IgD-negative memory B cell (primary cell): ENCODE measurements around the gene CCDC70. TPM values are rescaled to one million over a fixed set of nuclear protein-coding genes. Genes with fewer than 3 reads are reported as not detected.
"Not testable (repeated sequence)": the region's sequence is repeated elsewhere in the genome, so short reads cannot be mapped to it uniquely, and the experiment has no call there.

ENCODE experiments used
- H3K27ac Mint-ChIP-seq, 3 donors: one replicate each; pipeline ENCODE4 v1.8.0; 2020 to 2022; ENCODE audit warnings: mild to moderate bottlenecking in 3 of 3, mixed read lengths in 3 of 3, moderate library complexity in 1 of 3
- H3K27me3 Mint-ChIP-seq: one replicate; pipeline ENCODE4 v1.8.0; 2021; ENCODE audit warnings: mixed read lengths
- H3K36me3 Mint-ChIP-seq: one replicate; pipeline ENCODE4 v1.8.0; 2020; ENCODE audit warnings: mild to moderate bottlenecking, mixed read lengths
- H3K4me1 Mint-ChIP-seq, 3 donors: one replicate each; pipeline ENCODE4 v1.8.0; 2020 to 2022; ENCODE audit warnings: mixed read lengths in 3 of 3, mild to moderate bottlenecking in 1 of 3
- H3K4me3 Mint-ChIP-seq, 4 donors: one replicate each; pipeline ENCODE4 v1.8.0; 2020 to 2022; ENCODE audit warnings: mild to moderate bottlenecking in 4 of 4, mixed read lengths in 4 of 4, moderate library complexity in 3 of 4
- H3K9me3 Mint-ChIP-seq, 3 donors: one replicate each; pipeline ENCODE4 v1.8.0; 2020 to 2021; ENCODE audit warnings: mixed read lengths in 3 of 3, mild to moderate bottlenecking in 1 of 3
- polyA plus RNA-seq: library from polyadenylated mRNA; unstranded; fragments of 300-500 nt; fragmentation: Illumina TruSeq; gene quantifications from one replicate; pipeline ENCODE4 v1.2.3, GENCODE V29; 2021

Gene CCDC70
- polyA plus RNA-seq, 1 donor from 2014 or later, result not detected

DNA sequence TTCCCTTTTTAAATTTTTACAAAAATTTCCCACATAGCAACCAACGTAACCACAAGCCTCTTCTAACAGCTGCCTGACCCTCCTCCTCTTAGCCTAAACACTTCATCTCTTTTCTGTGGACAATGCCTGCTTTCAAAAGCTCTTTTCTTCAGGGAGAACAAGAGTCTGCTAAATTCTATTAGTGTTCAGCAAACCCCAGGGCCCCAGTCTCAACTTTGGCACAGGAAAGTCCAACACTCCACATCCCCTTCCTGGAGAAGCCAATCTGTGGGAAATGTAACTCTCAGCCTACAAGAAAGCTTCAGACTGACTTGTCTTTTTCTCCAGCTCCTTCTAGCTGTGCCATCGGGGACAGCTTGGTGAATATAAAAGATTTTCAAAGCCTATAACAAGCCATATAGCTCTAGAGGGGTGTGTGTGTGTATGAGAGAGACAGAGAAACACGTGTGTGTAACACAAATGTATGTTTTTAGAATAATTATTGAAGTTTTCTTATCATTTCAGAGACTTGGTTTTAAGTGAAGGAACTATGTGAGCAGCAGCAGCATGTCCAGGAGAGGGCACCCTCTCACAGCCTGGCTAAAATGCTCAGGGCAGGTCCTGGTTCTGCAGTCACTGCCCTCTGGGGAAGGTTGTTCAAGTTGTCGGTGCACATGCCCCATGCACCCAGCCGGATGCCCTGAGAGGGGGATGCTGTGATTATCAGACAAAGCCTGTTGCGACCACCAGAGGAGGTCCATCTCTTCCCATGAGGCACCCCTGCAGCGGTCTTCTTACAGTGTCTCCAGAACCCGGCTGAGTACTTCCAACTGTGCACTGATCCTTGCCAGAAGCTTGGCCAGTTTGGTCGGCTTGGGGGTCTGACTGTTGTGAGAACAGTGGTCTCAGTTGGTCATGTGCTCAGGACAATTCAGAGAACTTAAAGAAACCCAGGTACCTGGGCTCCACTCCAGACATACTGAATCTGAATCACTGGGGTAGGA lies 34.4 kb downstream of the CCDC70 start:
- Mint-ChIP-seq H3K4me3 (peak overlapping the region in 1 of 4 donors; percentile 20), H3K4me1 (no peaks in the 10 kb centered on the region), H3K27ac (peak overlapping the region in 1 of 3 donors; percentile 71), H3K9me3 (no peaks in the 10 kb centered on the region), H3K27me3 (peaks cover 17% of the 10 kb centered on the region), H3K36me3 (no peaks in the 10 kb centered on the region)

DNA sequence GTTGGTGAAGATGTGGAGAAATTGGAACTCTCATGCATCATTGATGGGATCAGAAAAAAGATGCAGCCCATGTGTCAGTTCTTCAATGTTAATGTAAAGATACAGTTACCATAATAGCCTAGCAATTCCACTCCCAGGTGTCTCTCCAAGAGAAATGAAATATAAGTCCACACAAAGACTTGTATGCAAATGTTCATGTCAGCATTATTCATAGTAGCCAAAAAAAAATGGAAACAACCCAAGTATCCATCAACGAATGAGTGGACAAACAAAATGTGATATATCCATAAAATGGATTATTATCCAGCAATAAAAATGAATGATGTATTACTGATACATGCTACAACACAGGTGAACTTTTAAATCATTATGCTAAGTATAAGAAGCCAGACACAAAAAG lies 38.7 kb downstream of the CCDC70 start:
- H3K27me3 Mint-ChIP-seq, result peaks cover 9% of the 10 kb centered on the region
- H3K4me1 Mint-ChIP-seq, result peaks cover 0 to 5% (median 4%) of the 10 kb centered on the region in 3 donors
- H3K27ac Mint-ChIP-seq, result no peak overlapping the region
- no peak overlapping the region for H3K4me3 Mint-ChIP-seq
- no peaks in the 10 kb centered on the region for H3K36me3 Mint-ChIP-seq
- H3K9me3 Mint-ChIP-seq, result no peaks in the 10 kb centered on the region

GRCh38 chr13:51902776-51903175 lies 41.0 kb downstream of the CCDC70 start:
- H3K4me1 Mint-ChIP-seq, result peaks cover 0 to 6% (median 5%) of the 10 kb centered on the region in 3 donors
- H3K27ac Mint-ChIP-seq, result no peak overlapping the region
- no peak overlapping the region for H3K4me3 Mint-ChIP-seq
- peaks cover 4% of the 10 kb centered on the region for H3K27me3 Mint-ChIP-seq
- H3K36me3 Mint-ChIP-seq, result no peaks in the 10 kb centered on the region
- no peaks in the 10 kb centered on the region for H3K9me3 Mint-ChIP-seq

DNA sequence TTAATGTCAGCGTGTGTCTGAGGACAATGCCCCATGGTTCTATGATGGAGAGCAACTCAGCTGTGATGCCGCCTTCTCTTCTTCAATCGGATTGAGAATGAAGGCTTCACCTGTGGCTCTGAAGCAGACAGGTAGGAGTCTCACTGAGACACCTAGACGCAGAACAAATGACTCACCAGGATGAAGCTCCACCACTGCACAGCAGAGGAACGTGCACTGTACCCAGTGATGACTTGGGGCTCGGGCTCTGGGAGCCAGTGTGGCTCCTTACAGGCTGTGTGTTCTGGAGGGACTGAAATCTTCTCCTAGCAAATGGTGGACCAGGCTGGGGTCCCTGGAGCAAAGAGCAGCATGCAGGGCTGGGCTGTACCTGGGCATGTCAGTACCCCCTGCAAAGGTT lies 44.0 kb downstream of the CCDC70 start:
- H3K4me3 Mint-ChIP-seq, result no peak overlapping the region

GRCh38 chr13:51906581-51906980 lies 44.8 kb downstream of the CCDC70 start:
- no peak overlapping the region for H3K4me3 Mint-ChIP-seq
- H3K36me3 Mint-ChIP-seq, result no peaks in the 10 kb centered on the region
- H3K27me3 Mint-ChIP-seq, result peaks cover 3% of the 10 kb centered on the region
- H3K27ac Mint-ChIP-seq, result no peak overlapping the region
- no peaks in the 10 kb centered on the region for H3K9me3 Mint-ChIP-seq
- peaks cover 14 to 15% (median 15%) of the 10 kb centered on the region in 3 donors for H3K4me1 Mint-ChIP-seq

More for the DNA sequence above, 44.0 kb downstream of the CCDC70 start:
- Mint-ChIP-seq H3K36me3 (no peaks in the 10 kb centered on the region), H3K4me1 (peaks cover 14 to 15% (median 15%) of the 10 kb centered on the region in 3 donors), H3K9me3 (no peaks in the 10 kb centered on the region), H3K27me3 (peaks cover 4% of the 10 kb centered on the region), H3K27ac (no peak overlapping the region)

GRCh38 chr13:51907040-51907732 lies 45.4 kb downstream of the CCDC70 start:
- no peak overlapping the region for H3K4me3 Mint-ChIP-seq
- H3K4me1 Mint-ChIP-seq, result peaks cover 14 to 17% (median 15%) of the 10 kb centered on the region in 3 donors
- H3K9me3 Mint-ChIP-seq, result no peaks in the 10 kb centered on the region
- H3K27me3 Mint-ChIP-seq, result peaks cover 1% of the 10 kb centered on the region
- no peak overlapping the region for H3K27ac Mint-ChIP-seq
- H3K36me3 Mint-ChIP-seq, result no peaks in the 10 kb centered on the region

GRCh38 chr13:51909265-51909664 lies 47.5 kb downstream of the CCDC70 start:
- not testable (repeated sequence) for H3K27ac Mint-ChIP-seq, H3K27me3 Mint-ChIP-seq, H3K9me3 Mint-ChIP-seq, H3K36me3 Mint-ChIP-seq
- H3K4me3 Mint-ChIP-seq, result peak overlapping the region in 1 of 4 donors; percentile 63
- H3K4me1 Mint-ChIP-seq, result peaks cover 14 to 15% (median 15%) of the 10 kb centered on the region in 3 donors

DNA sequence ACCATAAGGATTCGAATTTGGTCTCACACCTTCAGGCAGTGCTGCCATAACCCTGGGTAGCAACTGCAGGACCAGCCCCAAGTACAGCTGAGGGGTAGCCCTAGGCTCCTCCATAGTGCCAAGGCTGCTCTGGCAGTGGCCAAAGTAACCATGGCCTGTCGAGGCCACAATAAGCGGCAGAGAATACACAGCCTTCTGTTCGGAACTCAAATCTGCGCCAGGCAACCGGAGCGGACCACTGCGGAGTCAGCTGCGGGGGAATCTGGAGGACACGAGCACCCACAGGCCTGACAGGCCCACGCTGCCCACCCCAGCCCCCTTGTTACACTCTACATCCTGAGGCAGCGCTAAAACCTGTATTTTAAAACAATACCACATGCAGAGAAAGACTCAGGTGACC lies 48.7 kb downstream of the CCDC70 start:
- Mint-ChIP-seq H3K4me3 (no peak overlapping the region), H3K9me3 (no peaks in the 10 kb centered on the region), H3K27ac (no peak overlapping the region), H3K27me3 (no peaks in the 10 kb centered on the region), H3K4me1 (peaks cover 14 to 15% (median 15%) of the 10 kb centered on the region in 3 donors), H3K36me3 (no peaks in the 10 kb centered on the region)

DNA sequence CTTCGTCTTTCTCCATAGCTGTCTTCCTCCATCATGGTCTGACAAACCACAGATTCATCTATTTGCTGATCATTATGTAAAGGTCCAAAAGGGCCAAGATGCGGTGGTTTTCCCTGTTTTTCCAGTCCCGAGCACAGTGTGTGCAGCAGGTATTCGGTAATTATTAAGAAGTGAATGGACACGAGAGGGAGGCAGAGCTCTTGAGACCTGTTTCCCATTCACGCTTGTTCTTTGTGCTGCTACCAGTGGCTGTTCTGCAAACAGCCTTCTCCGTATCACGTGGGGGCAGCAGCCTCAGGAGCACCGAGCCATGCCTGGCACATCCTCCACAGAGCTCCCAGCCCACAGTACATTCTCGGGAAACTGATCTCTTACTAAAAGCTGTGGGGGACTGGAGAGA lies 50.3 kb downstream of the CCDC70 start:
- H3K27ac Mint-ChIP-seq, result no peak overlapping the region
- no peaks in the 10 kb centered on the region for H3K36me3 Mint-ChIP-seq
- H3K4me3 Mint-ChIP-seq, result no peak overlapping the region
- peaks cover 14 to 15% (median 15%) of the 10 kb centered on the region in 3 donors for H3K4me1 Mint-ChIP-seq
- peaks cover 6% of the 10 kb centered on the region for H3K27me3 Mint-ChIP-seq
- H3K9me3 Mint-ChIP-seq, result no peaks in the 10 kb centered on the region

DNA sequence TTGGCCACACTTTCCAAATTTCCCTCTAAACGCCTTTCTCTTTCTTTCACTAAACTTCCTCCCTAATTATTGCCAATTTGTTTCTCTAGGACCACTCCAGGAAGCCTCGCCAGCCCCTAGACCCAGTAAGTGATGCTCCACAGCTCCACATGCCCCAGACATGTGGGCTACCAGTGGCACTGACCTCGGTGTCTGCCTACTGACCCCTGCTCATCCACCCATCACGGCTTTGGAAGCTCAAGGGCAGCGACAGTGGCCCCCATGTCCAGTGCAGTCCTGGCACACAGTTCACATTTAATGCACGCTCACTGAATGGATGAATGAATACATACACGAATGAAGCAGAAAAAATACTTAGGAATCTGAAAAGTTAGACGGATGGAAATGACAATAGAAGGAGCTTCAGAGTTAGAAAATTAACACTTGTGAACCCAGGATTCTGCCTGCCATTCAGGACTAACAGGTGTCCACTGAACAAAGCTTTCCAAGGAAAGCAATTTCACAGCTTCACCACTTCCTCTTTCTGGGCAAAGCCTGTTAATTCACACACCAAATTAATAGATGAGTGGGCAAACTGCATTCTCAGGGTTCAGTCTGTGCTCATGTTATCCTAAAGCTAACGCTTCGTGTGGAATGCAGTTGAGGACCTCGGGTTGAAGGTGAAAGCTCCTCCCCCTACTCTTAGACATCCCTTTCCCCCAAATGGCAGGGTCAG lies 50.9 kb downstream of the CCDC70 start:
- no peaks in the 10 kb centered on the region for H3K36me3 Mint-ChIP-seq
- no peaks in the 10 kb centered on the region for H3K9me3 Mint-ChIP-seq
- no peak overlapping the region for H3K27ac Mint-ChIP-seq
- peaks cover 6% of the 10 kb centered on the region for H3K27me3 Mint-ChIP-seq
- H3K4me1 Mint-ChIP-seq, result peaks cover 13 to 15% (median 14%) of the 10 kb centered on the region in 3 donors
- peak overlapping the region in 1 of 4 donors; percentile 10 for H3K4me3 Mint-ChIP-seq

GRCh38 chr13:51913421-51914136 lies 51.8 kb downstream of the CCDC70 start:
- H3K9me3 Mint-ChIP-seq, result no peaks in the 10 kb centered on the region
- no peak overlapping the region for H3K4me3 Mint-ChIP-seq
- no peak overlapping the region for H3K27ac Mint-ChIP-seq
- H3K27me3 Mint-ChIP-seq, result peaks cover 6% of the 10 kb centered on the region
- no peaks in the 10 kb centered on the region for H3K36me3 Mint-ChIP-seq
- peaks cover 13 to 15% (median 14%) of the 10 kb centered on the region in 3 donors for H3K4me1 Mint-ChIP-seq

DNA sequence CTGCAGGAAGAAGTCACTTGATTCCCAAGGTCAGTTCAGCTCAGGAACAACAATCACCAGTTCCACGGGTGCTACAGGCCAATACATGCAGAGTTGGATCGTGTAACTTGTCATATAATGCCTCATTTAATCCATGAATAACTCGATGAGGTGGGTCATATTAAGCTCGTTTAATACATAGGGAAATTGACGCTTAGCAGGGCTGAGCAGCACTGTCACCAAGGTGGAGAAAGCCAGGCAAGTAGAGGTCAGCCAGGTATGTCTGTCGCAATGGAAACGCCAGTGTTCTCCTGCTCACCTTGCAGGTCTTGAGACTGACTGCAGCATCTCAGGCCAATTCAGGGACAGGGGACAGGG lies 52.3 kb downstream of the CCDC70 start:
- Mint-ChIP-seq H3K4me3 (no peak overlapping the region), H3K36me3 (no peaks in the 10 kb centered on the region), H3K27ac (no peak overlapping the region), H3K9me3 (no peaks in the 10 kb centered on the region), H3K27me3 (peaks cover 6% of the 10 kb centered on the region), H3K4me1 (peaks cover 12 to 14% (median 12%) of the 10 kb centered on the region in 3 donors)
